ENCODE data around the gene CACNA2D4. TPM values are rescaled to one million over a fixed set of nuclear protein-coding genes. Genes with fewer than 3 reads are reported as not detected.

The CACNA2D4 gene
- polyA plus RNA-seq, 1 donor from 2014 or later = 2.0 TPM

DNA sequence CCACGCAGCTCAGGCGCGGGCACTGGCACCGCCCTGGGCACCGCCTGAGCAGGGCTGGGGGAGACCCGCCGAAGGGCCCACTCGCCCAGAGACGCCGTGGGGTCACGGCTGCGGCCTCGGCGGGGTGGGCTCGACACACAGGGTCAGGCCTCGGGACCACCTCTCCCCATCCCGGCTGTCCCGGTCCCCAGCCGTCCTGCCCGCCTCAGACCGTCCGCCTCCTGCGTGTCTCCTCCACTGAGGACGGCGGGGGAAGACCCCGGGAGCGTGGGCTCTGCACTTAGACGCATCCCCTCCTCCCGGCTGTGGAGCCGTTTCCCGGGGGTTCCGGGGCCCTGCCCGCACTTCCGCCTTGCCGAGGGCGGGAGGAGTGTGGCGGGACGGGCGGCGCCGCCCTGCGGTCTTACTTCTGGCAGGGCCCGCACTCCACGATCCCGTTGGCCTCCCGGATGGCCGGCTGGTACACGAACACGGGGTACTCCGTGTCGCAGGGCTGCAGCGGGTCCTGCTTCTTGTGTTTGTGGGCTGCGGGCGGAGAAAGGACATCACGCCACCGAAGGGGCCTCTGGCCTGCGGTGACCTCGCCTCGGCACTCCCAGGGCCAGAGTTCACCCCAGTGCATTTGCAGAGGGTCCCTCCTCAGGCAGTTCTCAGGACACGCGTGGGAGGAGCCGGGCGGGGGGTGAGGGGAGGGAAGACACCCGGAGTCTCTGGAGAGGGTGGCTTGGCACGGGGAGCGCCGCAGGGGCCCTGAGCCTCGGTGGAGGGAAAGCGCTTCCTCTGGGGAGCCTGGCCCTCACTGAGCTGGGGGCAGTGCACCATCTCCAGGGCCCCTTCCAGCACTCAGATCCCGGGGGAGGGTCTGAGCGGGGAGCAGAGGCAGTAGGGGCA lies 121.2 kb downstream of the CACNA2D4 start:
- peaks cover 1% of the 10 kb centered on the region for H3K27me3 Mint-ChIP-seq
- H3K9me3 Mint-ChIP-seq = no peaks in the 10 kb centered on the region
- peaks cover 15 to 18% (median 16%) of the 10 kb centered on the region in 3 donors for H3K4me1 Mint-ChIP-seq
- H3K27ac Mint-ChIP-seq = peak overlapping the region; percentile 56 to 80 (median 63)
- H3K36me3 Mint-ChIP-seq = no peaks in the 10 kb centered on the region
- peak overlapping the region; percentile 89 to 93 (median 91) for H3K4me3 Mint-ChIP-seq

DNA sequence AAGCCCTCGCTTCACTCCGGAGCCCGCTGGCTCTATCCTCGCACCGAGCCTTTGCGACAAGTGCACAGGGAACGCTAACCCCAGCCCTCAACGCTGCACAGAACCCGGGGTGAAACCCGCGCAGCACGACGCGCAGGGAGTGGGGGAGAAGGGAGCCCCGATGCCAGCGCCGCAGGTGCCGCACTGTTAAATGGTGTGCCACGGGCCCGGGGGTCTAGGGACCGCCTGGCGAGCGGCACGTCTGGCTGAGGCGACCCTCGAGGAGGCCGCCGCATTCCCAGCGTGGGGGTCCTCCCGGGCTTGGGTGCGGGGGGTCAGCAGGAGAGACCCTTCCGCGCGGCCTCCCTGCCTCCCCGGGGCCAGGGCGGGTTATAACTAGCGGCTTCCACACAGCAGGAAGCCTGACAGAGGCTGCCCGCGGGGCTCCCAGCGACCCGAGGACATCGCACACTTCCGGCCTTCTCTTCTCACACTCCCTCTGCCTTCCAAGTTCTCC lies 121.9 kb downstream of the CACNA2D4 start:
- H3K4me3 Mint-ChIP-seq = peak overlapping the region; percentile 89 to 97 (median 95)
- no peaks in the 10 kb centered on the region for H3K36me3 Mint-ChIP-seq
- H3K27ac Mint-ChIP-seq = peak overlapping the region in 2 of 3 donors; percentile 86 to 92
- peaks cover 18 to 19% (median 18%) of the 10 kb centered on the region in 3 donors for H3K4me1 Mint-ChIP-seq
- H3K27me3 Mint-ChIP-seq = peaks cover 1% of the 10 kb centered on the region
- H3K9me3 Mint-ChIP-seq = no peaks in the 10 kb centered on the region

DNA sequence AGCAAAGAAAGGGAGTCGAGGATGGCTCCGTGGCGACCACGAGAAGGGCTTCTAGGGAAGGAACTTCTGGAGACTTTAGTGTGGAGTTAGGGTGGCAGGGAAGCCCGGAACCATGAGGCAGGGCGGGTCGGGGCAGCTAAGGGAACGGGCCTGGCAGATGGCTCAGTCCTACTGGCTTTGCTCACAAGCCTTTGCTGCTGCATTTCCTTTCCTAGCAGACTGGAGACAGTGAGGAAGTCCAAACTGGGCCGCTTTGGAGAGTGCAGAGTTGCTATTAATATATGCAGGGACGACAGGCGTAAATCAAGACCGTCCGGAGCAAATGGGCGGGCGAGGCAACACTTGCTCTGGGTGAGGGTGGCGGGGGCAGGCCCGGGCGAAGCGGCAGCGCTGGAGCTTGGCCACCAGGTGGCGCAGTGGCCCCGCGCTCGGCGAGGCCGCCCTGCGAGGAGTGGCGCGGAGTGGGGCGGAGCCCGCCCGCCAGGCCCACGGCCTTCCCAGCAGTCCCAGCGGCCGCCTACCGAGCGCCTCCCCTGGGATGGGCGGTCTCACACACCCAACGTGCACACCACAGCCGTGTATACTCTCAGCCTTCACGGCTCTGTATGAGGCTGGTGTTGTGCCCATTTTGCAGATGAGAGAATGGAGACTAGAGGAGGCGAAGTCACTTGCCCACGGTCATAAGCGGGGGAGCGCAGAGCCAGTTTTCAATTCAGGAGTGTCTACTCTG lies 122.5 kb downstream of the CACNA2D4 start:
- Mint-ChIP-seq H3K27me3 (peaks cover 1% of the 10 kb centered on the region), H3K4me1 (peaks cover 20 to 24% (median 21%) of the 10 kb centered on the region in 3 donors), H3K9me3 (no peaks in the 10 kb centered on the region), H3K27ac (peak overlapping the region in 2 of 3 donors; percentile 86 to 92), H3K36me3 (no peaks in the 10 kb centered on the region), H3K4me3 (peak overlapping the region; percentile 89 to 97 (median 95))

DNA sequence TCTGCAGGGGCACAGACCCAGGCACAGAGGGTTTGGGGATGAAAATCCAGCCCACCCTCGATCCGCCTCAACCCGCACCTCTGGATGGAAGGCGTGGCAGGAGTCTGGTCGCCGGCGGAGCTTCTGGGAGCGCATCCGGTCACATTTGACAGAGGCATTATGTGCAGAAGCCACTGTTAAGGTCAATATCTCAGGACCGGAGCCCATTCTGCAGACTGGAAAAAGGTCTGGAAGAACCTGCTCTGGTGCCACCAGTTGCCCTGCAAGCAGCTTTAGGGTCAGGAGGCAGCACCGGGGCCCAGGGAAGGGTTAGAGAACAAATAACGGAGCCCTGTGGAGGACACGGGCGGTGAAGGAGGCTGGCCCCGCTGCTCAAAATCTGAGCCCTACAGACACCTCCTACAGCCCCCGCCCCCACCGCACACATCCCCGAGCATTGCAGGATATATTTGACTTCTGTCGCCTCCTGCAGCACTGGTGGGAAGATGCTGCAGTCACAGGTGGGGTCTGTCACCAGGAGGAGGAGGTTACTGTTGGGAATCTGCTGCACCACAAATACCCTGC lies 123.1 kb downstream of the CACNA2D4 start:
- H3K4me1 Mint-ChIP-seq = peaks cover 16 to 19% (median 19%) of the 10 kb centered on the region in 3 donors
- peak overlapping the region in 1 of 3 donors; percentile 71 for H3K27ac Mint-ChIP-seq
- no peaks in the 10 kb centered on the region for H3K9me3 Mint-ChIP-seq
- peak overlapping the region in 3 of 4 donors; percentile 89 to 93 (median 90) for H3K4me3 Mint-ChIP-seq
- no peaks in the 10 kb centered on the region for H3K36me3 Mint-ChIP-seq
- H3K27me3 Mint-ChIP-seq = no peaks in the 10 kb centered on the region

DNA sequence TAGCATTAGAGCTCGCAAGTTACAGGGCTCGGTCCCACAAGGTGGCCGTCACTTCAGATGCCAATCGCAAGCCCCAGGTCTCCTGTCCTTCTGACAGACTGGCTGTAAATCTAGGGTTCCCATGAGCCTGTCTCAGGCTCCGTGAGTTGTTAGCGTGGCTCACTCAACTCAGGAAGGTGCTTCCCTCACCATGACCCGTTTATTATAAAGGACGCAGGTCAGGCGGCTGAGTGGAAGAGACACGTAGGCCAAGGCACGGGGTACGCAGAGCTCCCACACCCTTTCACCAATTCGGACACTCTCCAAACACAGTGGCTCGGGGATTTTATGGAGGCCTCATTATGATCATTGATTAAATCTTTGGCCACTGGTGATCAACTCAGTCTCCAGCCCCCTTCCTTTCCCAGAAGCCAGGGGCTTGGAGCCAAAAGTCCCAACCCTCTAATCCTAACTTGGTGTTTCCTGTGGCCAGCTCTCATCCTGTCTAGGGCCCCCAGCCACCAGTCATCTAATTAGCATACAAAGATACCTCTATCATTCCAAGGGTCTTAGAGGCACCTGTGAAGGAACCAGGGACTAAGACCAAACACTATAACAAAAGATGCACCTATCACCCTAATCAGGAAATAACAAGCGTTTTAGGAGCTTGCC lies 123.9 kb downstream of the CACNA2D4 start:
- Mint-ChIP-seq H3K27me3 (no peaks in the 10 kb centered on the region), H3K36me3 (no peaks in the 10 kb centered on the region), H3K9me3 (no peaks in the 10 kb centered on the region), H3K27ac (no peak overlapping the region), H3K4me3 (peak overlapping the region in 2 of 4 donors; percentile 8 to 93), H3K4me1 (peaks cover 14 to 19% (median 18%) of the 10 kb centered on the region in 3 donors)

DNA sequence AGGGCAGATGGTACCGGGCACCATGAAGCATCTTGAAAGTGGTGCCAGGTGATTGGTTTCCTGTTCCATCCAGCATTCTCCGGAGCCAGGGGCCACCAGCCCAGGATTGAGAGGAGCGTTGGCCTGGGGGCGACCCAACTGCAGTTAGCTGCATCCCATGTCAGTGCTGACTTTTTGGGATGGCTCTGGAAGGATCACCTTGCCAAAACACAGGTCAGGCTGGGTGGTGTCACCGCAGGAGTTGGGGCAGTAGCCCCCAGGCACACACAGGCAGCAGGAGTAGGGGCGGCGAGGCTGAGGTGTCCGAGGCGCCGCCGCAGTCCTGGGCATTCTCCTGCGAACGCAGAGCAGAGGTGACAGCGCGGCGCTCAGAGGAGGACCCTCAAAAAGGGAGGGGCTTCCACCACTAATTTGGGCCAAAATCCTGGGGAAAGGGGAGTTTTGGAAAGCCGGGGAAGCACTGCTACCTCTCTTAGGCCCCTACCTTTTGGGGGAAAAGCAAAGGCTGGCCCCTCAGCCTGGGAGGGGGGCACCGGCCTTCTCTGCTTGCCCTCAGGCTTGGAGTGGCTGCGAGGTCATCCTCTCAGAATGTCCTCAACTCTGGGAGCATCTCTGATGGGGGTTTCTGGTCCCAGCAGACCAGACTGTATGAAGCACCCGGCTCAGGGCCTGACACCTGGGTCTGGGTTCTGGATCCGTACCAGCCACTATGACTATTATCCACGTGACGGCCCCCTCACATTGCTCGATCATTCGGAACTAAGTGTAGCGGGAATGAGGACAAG lies 124.8 kb downstream of the CACNA2D4 start:
- Mint-ChIP-seq H3K9me3 (no peaks in the 10 kb centered on the region), H3K36me3 (no peaks in the 10 kb centered on the region), H3K27ac (peak overlapping the region in 1 of 3 donors; percentile 43), H3K4me1 (peaks cover 13 to 17% (median 15%) of the 10 kb centered on the region in 3 donors), H3K4me3 (peak overlapping the region in 1 of 4 donors; percentile 26), H3K27me3 (no peaks in the 10 kb centered on the region)

DNA sequence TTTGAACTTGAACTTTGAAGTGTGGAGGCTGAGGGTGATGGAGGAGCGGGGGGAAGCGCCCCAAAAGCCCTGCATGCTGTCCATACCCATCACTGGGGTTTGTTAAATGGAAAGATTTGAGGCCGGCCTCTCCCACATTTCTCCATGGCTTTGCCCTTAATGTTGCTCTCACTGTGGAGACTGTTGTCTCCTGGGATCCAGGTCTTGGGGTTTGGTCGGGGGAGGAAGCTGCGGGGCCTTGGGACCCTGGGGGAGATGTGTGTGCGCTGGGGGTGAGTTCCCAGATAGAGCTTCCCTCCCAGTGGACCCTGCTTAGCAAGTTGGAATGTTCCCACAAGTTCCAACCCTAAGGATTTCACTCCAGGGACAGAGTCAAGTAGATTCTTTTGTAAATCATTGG lies 126.0 kb downstream of the CACNA2D4 start:
- Mint-ChIP-seq H3K36me3 (no peaks in the 10 kb centered on the region), H3K27ac (no peak overlapping the region), H3K27me3 (no peaks in the 10 kb centered on the region), H3K4me3 (no peak overlapping the region), H3K4me1 (peaks cover 13 to 15% (median 14%) of the 10 kb centered on the region in 3 donors), H3K9me3 (no peaks in the 10 kb centered on the region)

DNA sequence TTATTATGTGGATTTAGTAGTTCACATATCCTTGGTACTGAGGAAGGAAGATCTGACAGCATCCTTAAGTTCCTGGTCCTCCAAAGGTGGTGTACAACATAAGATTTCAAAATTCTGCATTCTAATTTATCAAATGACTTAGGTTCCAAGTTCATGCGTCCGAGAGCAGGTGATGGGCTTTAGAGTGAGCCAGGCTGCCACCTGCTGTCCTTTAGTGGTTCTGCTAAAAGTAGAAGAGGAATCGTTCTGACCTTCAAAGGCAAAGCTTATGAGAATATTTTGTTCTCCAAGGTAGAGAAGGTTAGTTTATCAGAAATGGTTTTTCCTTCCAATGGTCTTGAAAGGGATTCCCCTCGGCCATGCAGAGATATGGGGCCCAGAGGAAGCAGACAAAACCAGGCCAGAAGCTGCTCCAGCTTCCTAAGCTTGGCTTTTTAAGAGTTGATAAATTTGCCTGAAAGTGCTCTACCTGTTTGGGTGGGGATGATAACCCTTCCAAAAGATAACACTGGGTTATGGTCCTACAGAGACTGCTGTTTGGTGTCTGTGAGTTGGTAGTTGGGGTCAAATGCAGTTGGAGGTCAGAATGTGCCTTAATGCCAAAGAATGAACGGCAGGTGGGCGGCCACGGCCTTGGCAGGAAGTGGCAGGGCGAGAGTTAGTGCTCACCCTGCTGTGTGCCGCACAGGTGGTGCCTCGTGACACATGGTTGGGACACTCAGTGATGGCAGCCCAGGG lies 127.2 kb downstream of the CACNA2D4 start:
- Mint-ChIP-seq H3K27ac (peak overlapping the region in 2 of 3 donors; percentile 38 to 68), H3K9me3 (no peaks in the 10 kb centered on the region), H3K4me3 (peak overlapping the region in 3 of 4 donors; percentile 2 to 71 (median 24)), H3K4me1 (peaks cover 13 to 14% (median 14%) of the 10 kb centered on the region in 3 donors), H3K27me3 (no peaks in the 10 kb centered on the region), H3K36me3 (no peaks in the 10 kb centered on the region)

DNA sequence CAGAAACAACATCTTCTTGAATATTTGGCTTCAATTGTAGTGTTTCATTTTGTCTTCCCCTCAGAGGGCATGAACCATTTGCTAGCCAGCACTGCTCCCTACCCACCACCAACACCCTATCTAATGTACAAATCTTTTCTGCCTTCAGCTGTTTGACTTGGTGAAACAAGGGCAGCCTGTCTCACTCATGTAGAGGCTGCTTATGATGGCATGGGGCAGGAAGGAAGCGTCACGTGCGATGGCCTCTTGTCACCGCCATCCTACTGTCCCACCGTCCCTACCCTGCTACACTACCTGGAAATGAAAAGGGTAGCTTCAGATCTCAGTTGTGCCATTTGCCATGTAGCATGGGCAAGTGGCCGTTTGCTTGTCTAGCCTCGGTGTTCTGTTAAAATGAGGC lies 128.0 kb downstream of the CACNA2D4 start:
- H3K27ac Mint-ChIP-seq = peak overlapping the region in 1 of 3 donors; percentile 53
- no peak overlapping the region for H3K4me3 Mint-ChIP-seq
- H3K36me3 Mint-ChIP-seq = no peaks in the 10 kb centered on the region
- no peaks in the 10 kb centered on the region for H3K9me3 Mint-ChIP-seq
- H3K4me1 Mint-ChIP-seq = peaks cover 7 to 11% (median 11%) of the 10 kb centered on the region in 3 donors
- no peaks in the 10 kb centered on the region for H3K27me3 Mint-ChIP-seq

DNA sequence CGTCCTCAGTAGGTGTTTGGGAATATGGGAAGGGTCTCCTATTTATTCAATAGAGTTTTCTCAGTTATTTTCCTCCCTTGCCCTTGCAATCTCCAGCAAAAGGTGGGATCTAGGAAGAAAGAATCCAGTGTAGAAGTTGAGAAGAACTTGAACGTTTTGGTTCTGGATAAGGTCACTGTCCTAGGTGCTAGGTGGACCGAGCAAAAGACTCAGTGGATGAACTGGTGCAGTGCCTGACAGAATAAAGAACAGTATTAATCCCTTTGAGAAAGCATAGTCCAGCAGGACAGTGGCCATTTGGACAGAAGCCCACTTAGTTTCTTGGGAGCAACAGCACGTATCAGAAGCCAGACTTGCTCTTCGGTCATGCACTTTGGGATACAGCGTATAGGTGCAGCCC lies 130.7 kb downstream of the CACNA2D4 start:
- no peak overlapping the region for H3K27ac Mint-ChIP-seq
- no peaks in the 10 kb centered on the region for H3K36me3 Mint-ChIP-seq
- H3K9me3 Mint-ChIP-seq = no peaks in the 10 kb centered on the region
- no peaks in the 10 kb centered on the region for H3K27me3 Mint-ChIP-seq
- H3K4me1 Mint-ChIP-seq = peaks cover 7 to 11% (median 11%) of the 10 kb centered on the region in 3 donors
- no peak overlapping the region for H3K4me3 Mint-ChIP-seq

DNA sequence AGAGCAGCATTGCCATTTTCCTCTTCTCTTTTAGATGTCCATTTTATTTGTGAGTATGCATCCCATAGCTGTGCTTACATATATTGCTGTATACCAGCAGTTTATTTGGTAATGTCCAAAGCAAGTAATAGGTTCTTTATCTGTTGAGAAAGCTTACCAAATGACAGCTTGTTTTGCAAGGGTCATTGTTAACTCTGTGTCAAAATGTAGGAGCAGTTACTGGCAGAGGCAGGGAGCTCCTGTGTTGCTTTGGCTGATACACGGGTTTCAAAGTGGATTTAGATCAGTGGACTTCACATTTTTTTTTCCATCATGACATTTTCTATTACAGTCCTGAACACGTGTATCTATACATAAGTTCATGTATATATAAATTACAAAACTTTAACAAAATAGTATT lies 136.2 kb downstream of the CACNA2D4 start:
- Mint-ChIP-seq H3K27me3 (no peaks in the 10 kb centered on the region), H3K4me3 (no peak overlapping the region), H3K4me1 (no peaks in the 10 kb centered on the region), H3K9me3 (no peaks in the 10 kb centered on the region), H3K36me3 (no peaks in the 10 kb centered on the region), H3K27ac (no peak overlapping the region)

DNA sequence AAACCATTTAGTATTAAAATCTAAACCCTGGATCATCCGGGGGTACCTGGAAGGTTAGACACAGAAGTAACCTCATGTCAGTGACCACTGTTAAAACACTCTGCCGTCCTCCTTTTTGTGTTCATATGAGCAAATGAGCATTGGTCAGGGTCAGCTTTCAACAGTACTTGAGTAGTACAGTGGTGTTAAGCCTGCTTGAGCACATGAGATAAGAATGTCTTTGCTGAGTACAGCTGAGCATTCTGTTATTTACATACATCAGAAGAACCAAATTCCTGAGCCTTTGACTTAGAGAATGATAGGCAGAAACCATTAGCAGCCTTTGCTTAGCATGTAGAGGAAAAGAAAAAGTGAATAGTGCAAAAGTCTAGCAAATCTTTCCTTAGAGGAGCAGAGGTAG lies 136.7 kb downstream of the CACNA2D4 start:
- Mint-ChIP-seq H3K27me3 (no peaks in the 10 kb centered on the region), H3K9me3 (no peaks in the 10 kb centered on the region), H3K36me3 (no peaks in the 10 kb centered on the region), H3K4me3 (no peak overlapping the region), H3K4me1 (no peaks in the 10 kb centered on the region), H3K27ac (no peak overlapping the region)

DNA sequence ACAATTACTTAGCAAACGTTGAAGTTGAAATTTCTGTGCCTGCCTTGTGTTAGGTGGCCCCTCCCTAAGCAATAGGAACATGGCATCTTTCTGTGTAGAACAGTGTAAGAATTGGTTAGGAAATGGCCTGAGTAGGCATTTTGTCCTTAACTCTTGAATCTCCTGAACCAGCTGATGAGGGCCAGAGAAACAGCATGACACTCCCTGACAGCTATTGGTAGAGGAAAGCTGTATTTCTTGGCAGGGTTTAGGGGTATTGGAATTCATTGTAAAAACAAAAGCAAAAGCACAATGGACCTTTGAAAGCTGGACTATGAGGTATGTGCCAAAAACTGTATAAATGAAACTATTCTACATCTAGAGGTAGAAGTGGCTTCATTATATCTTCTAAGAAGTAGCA lies 138.7 kb downstream of the CACNA2D4 start:
- H3K27ac Mint-ChIP-seq = no peak overlapping the region
- peaks cover 3% of the 10 kb centered on the region for H3K36me3 Mint-ChIP-seq
- peaks cover 0 to 6% (median 0%) of the 10 kb centered on the region in 3 donors for H3K4me1 Mint-ChIP-seq
- no peak overlapping the region for H3K4me3 Mint-ChIP-seq
- H3K27me3 Mint-ChIP-seq = no peaks in the 10 kb centered on the region
- no peaks in the 10 kb centered on the region for H3K9me3 Mint-ChIP-seq
